NT2/D1 (cell line): Measurements from ENCODE around the gene DMD.

Experiments
- SUZ12 ChIP-seq: IDR thresholded peaks from 2 replicates; pipeline ENCODE4 v1.6.1; 2011; ENCODE audit not compliant: insufficient read length, insufficient read depth; ENCODE audit errors: extremely low read depth
- YY1 ChIP-seq: IDR thresholded peaks from 2 replicates; pipeline ENCODE4 v1.6.1; 2011; ENCODE audit not compliant: insufficient read length, insufficient read depth
- ZNF274 ChIP-seq: IDR thresholded peaks from 2 replicates; pipeline ENCODE4 v1.6.1; 2011; ENCODE audit warnings: mild to moderate bottlenecking, low read depth, low read length

GRCh38 chrX:31224381-31225012 lies 1986.9 kb downstream of the DMD start:
- TF ChIP-seq SUZ12 = no peak
- no peak for TF ChIP-seq ZNF274
- TF ChIP-seq YY1 = no peak
